Fibroblast of pulmonary artery (primary cell): Measurements from ENCODE around the gene MAP3K2.

Experiments used
- DNase-seq: peaks from one replicate; pipeline ENCODE4 v3.0.0-alpha.2; 2010; ENCODE audit warnings: low read depth
- H3K4me3 ChIP-seq: replicated peaks from 2 replicates; pipeline ENCODE4 v1.5.1; 2011; ENCODE audit warnings: low read depth, mild to moderate bottlenecking, control low read depth, low read length, moderate library complexity
- CTCF ChIP-seq: IDR thresholded peaks from 2 replicates; pipeline ENCODE4 v1.5.1; 2011; ENCODE audit warnings: mild to moderate bottlenecking, control low read depth, low read length, inconsistent platforms; ENCODE audit errors: missing control alignments

MAP3K2 gene

GRCh38 chr2:127387655-127388422, at the start of gene MAP3K2:
Gene MAP3K2 (minus strand): TSS chr2:127387975. CDS start chr2:127343129, 44,846 bp downstream.
- H3K4me3 ChIP-seq = peak within 1 kb of the TSS; percentile 68
- TF ChIP-seq CTCF = no peak
- DNase-seq = peak; percentile 93

GRCh38 chr2:127437056-127437455, 49.3 kb upstream of the MAP3K2 start:
- no peak for TF ChIP-seq CTCF
- DNase-seq = no peak
- H3K4me3 ChIP-seq = no peak overlapping the region

GRCh38 chr2:127434515-127434914, 46.7 kb upstream of the MAP3K2 start:
- no peak overlapping the region for H3K4me3 ChIP-seq
- no peak for TF ChIP-seq CTCF
- DNase-seq = no peak

GRCh38 chr2:127431408-127432023, 43.7 kb upstream of the MAP3K2 start:
- no peak for TF ChIP-seq CTCF
- no peak overlapping the region for H3K4me3 ChIP-seq
- no peak for DNase-seq

GRCh38 chr2:127429844-127430425, 42.2 kb upstream of the MAP3K2 start:
- TF ChIP-seq CTCF = no peak
- no peak overlapping the region for H3K4me3 ChIP-seq
- DNase-seq = no peak

GRCh38 chr2:127429291-127429690, 41.5 kb upstream of the MAP3K2 start:
- no peak for DNase-seq
- no peak for TF ChIP-seq CTCF
- no peak overlapping the region for H3K4me3 ChIP-seq

GRCh38 chr2:127428815-127429109, 41.0 kb upstream of the MAP3K2 start:
- TF ChIP-seq CTCF = no peak
- no peak for DNase-seq
- H3K4me3 ChIP-seq = no peak overlapping the region
